ENCODE measurements around the gene SPATA31D3. TPM values are rescaled to one million over a fixed set of nuclear protein-coding genes. Genes with fewer than 3 reads are reported as not detected.
"Not testable (repeated sequence)": the region's sequence is repeated elsewhere in the genome, so short reads cannot be mapped to it uniquely, and the experiment has no call there.

The SPATA31D3 gene
- total and polyA plus RNA-seq, 2 of the 13 experiments (the other 11 are each of a cell fraction or from before 2014, with no cell fraction given) = not detected

DNA sequence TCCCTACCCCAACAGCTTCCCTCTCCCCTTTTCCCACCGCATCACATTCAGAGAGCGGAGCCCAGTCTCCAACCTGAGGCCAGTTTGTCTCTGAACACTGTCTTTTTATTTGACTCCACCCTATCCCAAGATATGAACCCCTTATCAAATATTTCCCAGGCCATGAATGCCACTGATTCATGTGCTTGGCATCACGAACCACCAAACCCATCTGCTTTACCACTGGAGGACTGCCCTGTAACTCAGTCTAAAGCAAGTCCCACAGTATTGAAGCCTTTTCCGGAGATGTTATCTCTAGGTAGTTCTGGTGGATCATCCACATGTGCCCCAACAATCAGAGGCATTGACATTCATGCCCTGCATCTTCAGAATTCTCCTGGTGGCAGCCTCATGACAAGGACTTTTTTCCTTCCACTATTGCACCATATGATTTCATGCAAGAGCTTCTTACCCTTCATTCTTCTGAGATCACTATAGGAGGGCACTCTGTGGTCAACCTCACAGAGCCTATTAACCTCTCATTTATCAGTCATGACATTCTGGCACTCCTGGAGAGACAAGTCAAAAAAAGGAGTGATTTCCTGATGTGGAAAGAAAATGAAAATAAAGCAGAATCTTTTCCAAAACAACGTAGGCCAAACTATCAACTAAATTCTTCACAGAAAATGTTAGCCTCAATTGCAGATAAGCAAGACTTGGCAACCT lies 27.3 kb upstream of the SPATA31D3 start (continued):
- TF ChIP-seq ISL2 (CRISPR knock-in tag; IDR thresholded peaks at IDR 0.05) (no peak), ZNF839 (CRISPR knock-in tag; IDR thresholded peaks at IDR 0.05; ENCODE audit: borderline replicate concordance) (no peak), MYNN (CRISPR knock-in tag; IDR thresholded peaks at IDR 0.05; ENCODE audit: low read depth) (no peak), ZBTB21 (CRISPR knock-in tag; IDR thresholded peaks at IDR 0.05) (no peak)
- TF ChIP-seq, protein P1, sequence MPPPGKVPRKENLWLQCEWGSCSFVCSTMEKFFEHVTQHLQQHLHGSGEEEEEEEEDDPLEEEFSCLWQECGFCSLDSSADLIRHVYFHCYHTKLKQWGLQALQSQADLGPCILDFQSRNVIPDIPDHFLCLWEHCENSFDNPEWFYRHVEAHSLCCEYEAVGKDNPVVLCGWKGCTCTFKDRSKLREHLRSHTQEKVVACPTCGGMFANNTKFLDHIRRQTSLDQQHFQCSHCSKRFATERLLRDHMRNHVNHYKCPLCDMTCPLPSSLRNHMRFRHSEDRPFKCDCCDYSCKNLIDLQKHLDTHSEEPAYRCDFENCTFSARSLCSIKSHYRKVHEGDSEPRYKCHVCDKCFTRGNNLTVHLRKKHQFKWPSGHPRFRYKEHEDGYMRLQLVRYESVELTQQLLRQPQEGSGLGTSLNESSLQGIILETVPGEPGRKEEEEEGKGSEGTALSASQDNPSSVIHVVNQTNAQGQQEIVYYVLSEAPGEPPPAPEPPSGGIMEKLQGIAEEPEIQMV (CRISPR knock-in tag; IDR thresholded peaks at IDR 0.05; ENCODE audit: low read depth) = no peak

DNA sequence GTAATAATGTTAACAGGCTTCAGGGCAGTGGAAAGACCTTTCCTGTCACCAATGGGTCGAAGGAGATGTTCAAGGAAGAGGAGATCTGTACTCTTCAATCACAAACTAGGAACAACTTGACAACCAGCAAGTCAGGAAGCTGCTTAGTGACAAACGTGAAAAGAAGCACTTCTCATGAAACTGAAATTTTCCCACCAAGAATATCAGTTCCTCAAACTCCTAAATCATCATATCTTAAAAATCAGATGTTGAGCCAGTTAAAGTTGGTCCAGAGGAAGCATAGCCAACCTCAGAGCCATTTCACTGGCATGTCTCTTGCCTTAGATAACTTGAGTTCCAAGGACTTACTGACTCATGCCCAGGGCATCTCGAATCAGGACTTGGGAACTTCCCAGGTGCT lies 24.8 kb upstream of the SPATA31D3 start:
- ATAC-seq; DNase-seq (ENCODE audit: low spot score); intact Hi-C loops (cut with micrococcal nuclease; ENCODE audit: unreplicated experiment); H3K79me2 ChIP-seq (ENCODE audit: insufficient read depth, low read length); in situ Hi-C loops (cut with HindIII; ENCODE audit: extremely low pct_ligation_motif_present, low pct_unique_long_range_greater_than_20kb); POLR2A ChIA-PET; CTCF ChIA-PET (ENCODE audit: low intra/inter-chr PET ratio, low total read pairs); H3K36me3 ChIP-seq (replicated peaks in 1 of 2; ENCODE audit: control insufficient read depth in 1 of 2, insufficient read depth in 2 of 2, low read length in 2 of 2); H3K27me3 ChIP-seq (ENCODE audit: control insufficient read depth in 1 of 2, insufficient read depth in 2 of 2, low read length in 2 of 2); H3K27ac ChIP-seq (ENCODE audit: extremely low read length, insufficient read depth, low read length); H3K4me1 ChIP-seq (ENCODE audit: insufficient read depth, low read length); H2AFZ ChIP-seq (ENCODE audit: low read length); BruUV-seq (replicated peaks); H3K4me2 ChIP-seq (ENCODE audit: low read depth, low read length); FAIRE-seq; H3K9me3 ChIP-seq (ENCODE audit: low read length); H4K20me1 ChIP-seq (ENCODE audit: insufficient read depth, low read length); H3K4me3 ChIP-seq (replicated peaks in 1 of 3; ENCODE audit: insufficient read depth in 1 of 3, low read depth in 2 of 3, low read length in 3 of 3); H3K9ac ChIP-seq (ENCODE audit: insufficient read depth, low read depth, low read length): not testable (repeated sequence)
- 0% methylated on average over 1 of the region's 3 CpGs for WGBS (ENCODE audit: low lambda C conversion rate)

DNA sequence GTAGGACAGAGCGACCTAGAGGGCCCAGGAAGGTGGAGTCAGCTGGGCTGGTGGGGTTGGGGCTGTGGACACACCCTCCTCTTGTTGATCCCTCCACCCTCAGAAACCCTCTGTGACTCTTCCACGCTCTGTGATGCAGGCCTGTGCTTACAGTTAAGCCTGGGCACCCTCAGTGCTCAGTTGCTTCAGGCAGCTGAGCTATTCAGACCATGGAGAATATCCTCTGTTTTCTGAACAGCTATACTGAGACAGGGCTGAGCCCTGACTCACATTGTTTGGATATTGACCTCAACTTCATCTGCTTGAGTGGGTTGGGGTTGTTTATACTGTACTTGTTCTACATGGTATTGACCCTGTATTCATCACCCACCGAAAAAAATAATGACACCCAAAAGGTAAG lies 15.0 kb upstream of the SPATA31D3 start, which contains the start of gene SPATA31D4:
SPATA31D4 (plus strand) TSS at position 124 of the 400 bp plus-strand sequence; CDS start at position 210, 86 bp downstream.
- BruUV-seq (replicated peaks); H3K27me3 ChIP-seq (ENCODE audit: control insufficient read depth in 1 of 2, insufficient read depth in 2 of 2, low read length in 2 of 2); H3K9ac ChIP-seq (ENCODE audit: insufficient read depth, low read depth, low read length); H3K4me1 ChIP-seq (ENCODE audit: insufficient read depth, low read length); intact Hi-C loops (cut with micrococcal nuclease; ENCODE audit: unreplicated experiment); DNase-seq (ENCODE audit: low spot score); POLR2A ChIA-PET; in situ Hi-C loops (cut with HindIII; ENCODE audit: extremely low pct_ligation_motif_present, low pct_unique_long_range_greater_than_20kb); H3K36me3 ChIP-seq (replicated peaks in 1 of 2; ENCODE audit: control insufficient read depth in 1 of 2, insufficient read depth in 2 of 2, low read length in 2 of 2); H3K9me3 ChIP-seq (ENCODE audit: low read length); H3K27ac ChIP-seq (ENCODE audit: extremely low read length, insufficient read depth, low read length); H3K4me2 ChIP-seq (ENCODE audit: low read depth, low read length); FAIRE-seq; CTCF ChIA-PET (ENCODE audit: low intra/inter-chr PET ratio, low total read pairs); H3K79me2 ChIP-seq (ENCODE audit: insufficient read depth, low read length); H3K4me3 ChIP-seq (replicated peaks in 1 of 3; ENCODE audit: insufficient read depth in 1 of 3, low read depth in 2 of 3, low read length in 3 of 3); H2AFZ ChIP-seq (ENCODE audit: low read length); ATAC-seq; H4K20me1 ChIP-seq (ENCODE audit: insufficient read depth, low read length): not testable (repeated sequence)
- WGBS (ENCODE audit: low lambda C conversion rate) = no CpG with 5 or more reads among the region's 3 CpGs

DNA sequence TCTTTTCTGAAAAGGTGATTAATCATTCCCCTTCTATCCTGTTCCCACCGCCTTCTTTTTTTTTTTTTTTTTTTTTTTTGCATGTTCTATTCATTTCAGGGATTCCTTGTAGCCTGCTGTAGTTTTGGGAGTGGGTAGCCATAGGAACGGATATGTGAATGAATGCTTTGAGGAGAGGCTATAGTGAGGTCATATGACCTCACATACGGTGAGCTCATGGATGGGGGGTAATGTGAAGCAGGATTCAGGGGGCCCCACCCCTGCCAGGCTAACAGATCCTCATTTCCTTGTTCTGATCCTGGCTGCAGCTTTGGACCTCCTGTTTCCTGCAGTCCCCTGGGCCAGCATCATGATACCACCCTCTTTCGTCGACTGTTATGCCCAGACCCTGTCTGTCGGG lies 13.2 kb upstream of the SPATA31D3 start:
- POLR2A ChIA-PET; H3K27me3 ChIP-seq (ENCODE audit: control insufficient read depth in 1 of 2, insufficient read depth in 2 of 2, low read length in 2 of 2); ATAC-seq; H2AFZ ChIP-seq (ENCODE audit: low read length); H3K4me3 ChIP-seq (replicated peaks in 1 of 3; ENCODE audit: insufficient read depth in 1 of 3, low read depth in 2 of 3, low read length in 3 of 3); H3K27ac ChIP-seq (ENCODE audit: extremely low read length, insufficient read depth, low read length); intact Hi-C loops (cut with micrococcal nuclease; ENCODE audit: unreplicated experiment); H3K36me3 ChIP-seq (replicated peaks in 1 of 2; ENCODE audit: control insufficient read depth in 1 of 2, insufficient read depth in 2 of 2, low read length in 2 of 2); DNase-seq (ENCODE audit: low spot score); in situ Hi-C loops (cut with HindIII; ENCODE audit: extremely low pct_ligation_motif_present, low pct_unique_long_range_greater_than_20kb); CTCF ChIA-PET (ENCODE audit: low intra/inter-chr PET ratio, low total read pairs); FAIRE-seq; H3K4me1 ChIP-seq (ENCODE audit: insufficient read depth, low read length); BruUV-seq (replicated peaks); H3K9ac ChIP-seq (ENCODE audit: insufficient read depth, low read depth, low read length); H3K9me3 ChIP-seq (ENCODE audit: low read length); H4K20me1 ChIP-seq (ENCODE audit: insufficient read depth, low read length); H3K79me2 ChIP-seq (ENCODE audit: insufficient read depth, low read length); H3K4me2 ChIP-seq (ENCODE audit: low read depth, low read length): not testable (repeated sequence)
- WGBS (ENCODE audit: low lambda C conversion rate) = no CpG with 5 or more reads among the region's 6 CpGs
